Measurements from ENCODE around the gene DOCK4. TPM values are rescaled to one million over a fixed set of nuclear protein-coding genes. Genes with fewer than 3 reads are reported as not detected.

The DOCK4 gene
- total RNA-seq, 1 donor from 2014 or later, result 6.5 TPM

DNA sequence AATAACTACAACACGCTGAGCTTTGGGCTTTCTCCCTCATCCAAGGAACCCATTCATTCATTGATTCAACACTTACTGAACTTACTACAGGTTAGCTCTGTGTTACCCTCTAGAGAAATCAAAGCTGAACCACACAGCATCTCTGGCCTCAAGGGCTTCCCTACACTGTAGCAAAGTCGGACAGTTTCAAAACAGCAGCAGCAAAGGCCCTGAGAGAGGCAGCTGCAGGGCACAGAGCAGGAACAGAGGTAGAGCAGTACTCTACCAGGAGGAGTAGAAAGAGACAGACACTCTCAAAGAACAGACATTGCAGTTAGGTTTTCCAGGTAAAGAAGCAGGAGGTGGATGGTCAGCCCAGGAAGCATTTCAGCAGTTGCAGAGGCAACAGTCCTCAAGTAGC lies 16.1 kb downstream of the DOCK4 start:
- no peak for ATAC-seq

DNA sequence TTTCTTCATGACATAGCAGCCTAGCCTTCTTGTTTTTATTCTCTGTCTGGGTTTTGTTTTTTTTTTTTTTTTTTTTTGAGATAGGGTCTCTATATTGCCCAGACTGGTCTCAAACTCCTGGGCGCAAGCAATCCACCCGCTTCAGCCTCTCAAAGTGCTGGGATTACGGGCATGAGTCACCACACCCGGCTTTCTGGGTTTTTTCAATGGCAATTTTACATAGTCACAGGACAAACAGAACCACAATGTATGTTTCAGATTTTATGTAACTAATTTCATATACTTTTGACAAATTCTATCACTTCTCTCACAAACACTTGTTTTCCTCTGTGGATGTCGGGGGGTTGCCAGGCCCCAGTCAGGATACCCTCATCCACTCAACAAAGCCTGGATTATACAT lies 16.5 kb downstream of the DOCK4 start:
- ATAC-seq, result no peak

DNA sequence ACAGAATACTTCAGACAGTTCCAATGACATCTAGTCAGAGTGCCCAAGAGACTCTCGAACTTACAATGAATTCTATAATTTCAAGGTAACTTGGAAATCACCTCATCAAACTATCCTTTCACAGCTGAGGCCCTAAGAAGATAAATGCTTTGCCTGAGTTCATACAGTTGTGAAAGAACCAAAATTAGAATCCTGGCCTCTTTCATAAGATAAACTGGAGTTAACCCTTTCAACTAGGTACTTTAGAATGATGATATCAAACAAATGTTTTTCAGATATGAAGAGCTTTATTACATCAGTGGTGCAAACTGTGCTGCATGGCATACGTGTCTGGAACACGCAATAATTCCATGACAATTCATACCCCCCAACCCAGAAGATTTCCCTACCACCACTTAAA lies 17.9 kb downstream of the DOCK4 start:
- no peak for ATAC-seq

DNA sequence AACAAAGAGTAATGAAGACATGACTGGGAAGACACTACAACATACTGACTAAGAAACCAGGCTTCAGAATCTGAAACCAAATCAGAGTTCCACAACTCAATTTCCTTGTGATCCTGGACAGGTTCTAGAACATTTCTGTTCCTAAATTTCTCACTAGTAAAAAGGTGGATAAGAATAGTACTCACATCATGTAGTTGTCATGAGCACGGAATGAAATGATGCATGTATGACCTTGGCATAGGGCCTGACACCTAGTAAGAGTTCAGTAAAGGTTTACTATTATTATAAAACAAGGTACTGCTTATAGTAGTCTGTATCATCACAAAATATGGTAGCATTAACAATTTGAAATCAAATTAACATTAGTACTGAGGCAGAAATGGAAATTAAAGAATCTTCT lies 19.9 kb downstream of the DOCK4 start:
- ATAC-seq, result no peak

DNA sequence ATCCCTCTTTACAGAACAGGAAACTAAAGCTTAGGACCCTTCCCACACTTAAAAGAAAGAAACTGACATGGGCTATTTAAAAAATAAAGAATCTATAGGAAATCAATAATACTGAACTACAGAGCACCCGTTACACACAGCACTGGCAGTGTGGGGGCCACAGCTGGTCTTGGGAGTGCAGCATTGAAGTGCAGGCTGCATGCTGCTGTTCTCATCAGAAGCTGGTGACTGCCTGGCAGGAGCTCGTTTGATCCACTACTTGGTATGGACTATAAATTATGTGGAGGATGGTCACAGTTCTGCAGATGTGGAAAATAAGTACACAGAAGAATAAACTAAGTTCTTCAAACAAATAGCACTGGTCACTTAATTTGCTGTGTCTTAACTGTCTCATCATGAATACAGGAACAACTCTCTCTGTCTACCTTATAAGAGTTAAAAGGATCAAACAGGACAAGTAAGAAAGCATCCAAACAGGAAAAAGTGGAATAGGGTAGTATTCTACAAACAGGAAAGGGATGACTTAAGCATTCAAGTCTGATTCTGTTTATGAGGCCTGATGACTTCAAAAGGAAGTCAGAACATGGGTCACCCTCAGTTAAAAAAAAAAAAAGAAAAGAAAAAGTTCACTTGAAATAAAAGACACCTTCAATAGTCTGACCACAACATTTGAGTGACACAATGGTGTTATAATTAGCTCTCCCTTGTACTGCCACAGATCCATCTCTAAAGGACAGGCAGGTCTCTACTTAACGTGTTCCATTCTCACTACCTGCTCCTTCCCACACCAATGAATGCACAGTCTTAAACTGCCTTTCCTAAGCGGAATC lies 21.0 kb downstream of the DOCK4 start:
- no peak for ATAC-seq

DNA sequence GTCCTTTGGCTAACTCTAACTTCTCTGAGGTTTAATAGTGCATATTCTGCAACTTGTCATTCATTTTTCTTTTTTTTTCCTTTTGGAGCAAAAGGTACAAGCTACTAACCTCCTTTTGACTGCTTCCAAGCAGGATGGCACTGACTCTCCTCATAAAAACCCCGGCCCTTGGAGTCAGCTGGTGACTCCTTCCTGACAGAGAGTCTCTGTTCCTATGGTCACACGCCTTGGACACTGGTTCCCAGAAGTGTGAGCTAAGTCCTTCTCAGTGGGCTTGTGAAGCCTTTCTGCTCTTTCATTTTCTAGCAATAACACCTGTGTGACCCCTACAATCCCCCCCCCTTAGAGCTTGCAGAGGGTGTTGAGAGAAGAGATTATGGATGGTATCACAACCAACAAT lies 21.7 kb downstream of the DOCK4 start:
- ATAC-seq, result no peak

DNA sequence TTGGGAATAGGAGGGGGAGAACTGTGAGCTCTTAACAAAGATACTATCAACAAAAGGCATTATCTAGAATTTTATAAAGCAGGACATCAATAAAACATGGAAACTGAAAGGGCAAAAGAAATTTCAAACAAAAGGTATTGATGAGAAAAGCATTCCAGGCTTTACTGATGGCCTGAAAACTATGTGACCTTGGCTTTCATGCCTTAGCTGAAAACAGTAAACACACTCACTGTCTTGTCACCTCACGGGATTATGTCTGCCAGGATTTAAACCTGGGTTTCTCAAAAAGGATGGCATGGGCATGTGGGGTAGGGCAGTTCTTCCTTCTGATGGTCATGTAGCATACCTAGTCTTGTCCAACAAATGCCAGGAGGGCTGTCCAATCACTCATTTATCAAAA lies 22.9 kb downstream of the DOCK4 start:
- ATAC-seq, result no peak

DNA sequence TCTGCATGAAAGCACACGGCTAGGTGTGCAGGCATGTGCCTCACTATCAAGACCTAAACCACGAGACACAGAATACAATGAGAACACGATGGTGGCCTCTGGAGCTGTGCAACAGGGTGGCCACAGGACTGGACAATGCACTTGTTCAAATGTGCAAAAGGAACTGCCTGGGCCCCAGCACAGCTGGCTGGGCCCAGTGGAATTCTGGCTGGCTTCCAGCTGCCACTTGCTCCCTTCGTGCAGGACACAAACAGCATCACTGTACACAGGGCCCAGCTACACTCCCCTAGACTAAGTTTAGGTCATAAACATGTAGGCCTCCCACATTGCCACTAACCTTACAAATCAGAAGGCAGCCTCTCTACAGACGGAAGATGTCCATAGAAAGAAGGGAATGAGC lies 23.4 kb downstream of the DOCK4 start:
- no peak for ATAC-seq

DNA sequence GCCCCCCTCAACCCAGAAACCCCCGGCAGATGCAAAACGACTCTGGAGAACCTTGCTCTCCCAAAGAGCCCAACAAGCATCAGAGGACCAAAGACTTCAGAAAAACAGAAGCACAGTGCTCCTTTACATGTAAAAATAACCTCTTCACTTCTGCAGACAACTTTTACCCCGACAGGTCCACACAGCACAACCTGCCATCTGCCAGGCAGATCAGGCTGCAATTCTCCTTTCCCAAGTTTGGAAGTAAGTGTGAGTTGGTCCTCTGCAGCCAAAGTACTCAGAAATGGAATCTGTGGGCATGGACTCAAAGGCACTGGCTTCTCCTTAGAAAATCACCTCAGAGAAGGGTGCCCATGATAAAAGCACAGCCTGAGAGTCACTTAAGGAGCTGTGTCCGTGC lies 26.0 kb downstream of the DOCK4 start:
- ATAC-seq, result no peak

DNA sequence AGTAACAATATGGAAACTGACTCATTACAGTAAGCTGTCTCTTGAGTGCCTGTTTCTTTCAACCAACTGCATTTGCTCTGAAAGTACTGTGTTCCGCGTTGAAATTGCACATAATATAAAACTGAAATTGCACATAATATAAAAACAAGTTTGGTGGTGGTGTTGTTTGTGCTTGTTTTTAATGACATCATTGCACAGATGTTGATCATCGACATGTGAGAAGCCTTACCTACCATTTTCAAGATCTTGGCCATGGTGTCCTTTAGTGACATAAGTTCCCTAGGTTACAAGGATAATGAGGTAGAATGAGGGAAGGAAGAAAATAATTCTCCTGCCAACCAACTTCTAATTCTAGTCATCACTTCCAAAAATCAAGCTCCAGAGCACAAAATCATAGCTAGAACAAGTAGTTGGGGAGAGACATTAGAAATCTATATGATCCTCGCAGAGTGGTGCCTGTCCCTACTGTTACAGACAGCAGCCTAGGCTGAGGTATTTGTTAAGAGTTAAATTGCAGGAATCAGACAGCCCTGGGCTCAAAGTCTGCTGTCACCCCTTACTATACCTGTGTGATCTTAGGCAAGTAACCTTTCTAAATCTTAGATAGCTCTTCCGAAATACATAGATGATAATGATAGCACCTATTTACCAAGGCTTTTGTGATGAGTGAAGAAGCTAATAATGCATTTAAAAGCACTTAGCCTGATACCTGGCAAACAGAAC lies 29.3 kb downstream of the DOCK4 start:
- ATAC-seq, result no peak

DNA sequence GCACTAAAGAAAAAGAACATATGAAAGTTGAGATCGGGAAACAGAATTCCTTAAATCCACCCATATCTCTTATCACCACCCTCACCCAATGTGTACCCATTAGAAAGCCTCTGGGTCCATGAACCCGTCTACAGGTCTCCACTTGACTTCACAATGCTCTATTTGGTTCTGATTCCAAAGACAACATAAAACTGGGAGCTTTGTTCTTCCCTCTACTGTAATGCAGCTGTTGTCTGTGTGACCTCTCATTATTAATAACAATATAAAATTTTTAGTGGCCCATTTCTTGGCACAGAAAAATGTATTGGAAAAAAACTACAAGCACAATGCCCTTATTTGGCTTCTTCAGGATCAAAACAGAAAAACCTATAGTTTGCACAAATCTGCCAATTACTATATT lies 30.0 kb downstream of the DOCK4 start:
- no peak for ATAC-seq

DNA sequence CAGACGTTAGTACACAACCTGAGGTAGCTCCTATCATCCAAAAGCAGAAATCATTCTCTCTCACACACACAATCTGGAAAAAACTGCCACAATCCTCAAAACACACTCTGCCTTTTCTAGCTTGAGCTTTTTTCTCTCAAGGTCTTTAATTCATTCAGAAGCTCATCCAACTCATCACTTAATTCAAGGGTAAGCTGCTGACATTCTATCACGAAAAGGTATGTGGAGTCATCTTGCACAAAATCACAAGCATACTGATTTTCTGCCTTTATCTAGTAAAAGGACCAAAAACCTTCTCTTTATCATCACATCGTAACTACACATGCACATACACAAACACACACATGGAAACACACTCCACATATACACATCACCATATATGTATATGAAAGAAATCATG lies 32.0 kb downstream of the DOCK4 start:
- no peak for ATAC-seq

DNA sequence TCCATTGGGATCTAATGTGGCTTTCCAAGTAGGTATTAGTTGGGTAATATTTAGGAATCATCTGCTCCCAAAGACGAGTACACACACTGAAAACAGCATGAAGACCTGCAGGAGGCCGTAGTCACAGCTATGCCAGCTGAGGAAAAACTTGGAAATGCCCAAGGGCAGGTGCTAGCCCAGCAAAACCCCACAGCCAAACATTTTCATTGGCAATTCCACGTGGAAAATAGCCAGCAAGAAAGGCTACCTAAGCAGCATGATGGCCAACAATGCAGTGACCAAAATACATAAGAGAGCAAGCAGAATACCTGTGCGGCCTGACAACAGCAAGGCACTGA lies 32.7 kb downstream of the DOCK4 start:
- no peak for ATAC-seq

DNA sequence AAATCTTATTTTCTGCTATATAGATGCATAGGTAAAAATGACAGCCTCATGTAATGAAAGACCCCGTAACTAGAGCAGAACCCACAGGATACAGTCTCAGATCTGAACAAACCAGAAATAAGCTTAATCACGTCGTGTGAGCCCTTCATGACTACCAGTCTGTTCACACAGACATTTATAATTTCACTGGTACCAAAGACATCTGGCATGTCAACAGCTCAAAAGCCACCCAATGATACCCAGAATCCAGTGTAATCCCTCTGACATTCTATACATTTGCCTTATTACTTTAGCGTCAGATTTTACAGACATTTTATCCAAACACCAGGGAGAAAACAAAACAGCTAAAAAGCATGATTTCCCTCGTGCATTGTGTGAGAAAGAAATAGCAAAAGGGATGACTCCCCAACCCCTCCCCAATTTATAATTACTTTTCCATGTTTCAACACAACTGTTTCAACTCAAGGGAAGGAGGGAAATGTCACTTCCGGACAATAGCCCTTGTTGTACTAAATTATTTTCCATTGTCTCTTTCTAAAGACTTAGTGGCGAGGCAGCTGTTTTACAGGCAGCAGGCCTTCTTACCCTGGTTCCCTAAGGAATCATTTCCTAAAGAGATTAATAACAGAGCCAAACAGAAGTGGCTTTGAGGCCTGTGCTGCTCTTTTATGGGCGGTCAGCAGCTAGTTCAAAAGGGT lies 33.2 kb downstream of the DOCK4 start:
- ATAC-seq, result no peak

DNA sequence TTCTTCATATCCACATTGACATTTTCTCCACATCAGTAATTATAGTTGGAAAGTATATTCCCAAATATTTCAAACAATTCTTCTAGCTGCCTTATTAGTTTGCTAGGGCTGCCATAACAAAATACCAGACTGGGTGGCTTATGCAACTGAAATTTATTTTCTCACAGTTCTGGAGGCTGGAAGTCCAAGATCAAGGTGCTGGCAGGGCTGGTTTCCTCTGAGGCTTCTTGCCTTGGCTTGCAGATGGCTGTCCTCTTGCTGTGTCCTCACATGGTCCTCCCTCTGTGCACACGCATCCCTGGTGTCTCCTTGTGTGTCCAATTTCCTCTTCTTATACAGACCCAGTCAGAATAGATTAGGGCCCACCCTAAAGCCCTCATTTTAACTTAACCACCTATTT lies 34.5 kb downstream of the DOCK4 start:
- no peak for ATAC-seq

DNA sequence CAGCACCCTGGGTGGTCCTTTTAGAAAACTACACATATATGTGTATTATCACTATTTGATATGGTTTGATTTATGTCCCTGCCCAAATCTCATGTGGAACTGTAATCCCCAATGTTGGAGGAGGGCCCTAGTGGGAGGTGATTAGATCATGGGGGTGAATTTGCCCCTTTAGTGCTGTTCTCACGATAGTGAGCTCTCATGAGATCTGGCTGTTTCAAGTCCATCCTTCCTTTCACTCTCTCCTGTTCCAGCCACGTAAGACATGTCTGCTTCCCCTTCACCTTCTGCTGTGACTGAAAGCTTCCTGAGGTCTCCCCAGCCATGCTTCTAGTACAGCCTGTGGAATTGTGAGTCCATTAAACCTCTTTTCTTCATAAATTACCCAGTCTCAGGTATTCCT lies 37.3 kb downstream of the DOCK4 start:
- no peak for ATAC-seq

DNA sequence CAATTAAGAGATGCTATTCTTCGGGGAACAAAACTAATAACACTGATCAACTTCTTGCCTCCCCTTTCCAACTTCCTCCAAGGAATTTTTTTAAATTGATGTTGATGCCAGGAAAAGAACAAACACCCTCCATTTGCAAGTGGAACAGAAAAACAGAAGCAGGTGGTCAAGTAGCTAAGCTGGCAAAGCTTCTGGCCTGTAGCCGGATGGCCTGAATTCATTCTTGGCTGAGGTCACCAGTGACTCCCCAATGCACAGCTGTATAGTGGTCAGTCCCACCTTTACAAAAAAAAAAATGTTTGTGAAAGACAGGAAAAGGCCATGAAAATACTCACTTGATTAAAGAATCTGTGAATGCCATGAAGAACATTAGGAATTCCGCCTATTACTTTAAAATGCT lies 39.1 kb downstream of the DOCK4 start:
- no peak for ATAC-seq

DNA sequence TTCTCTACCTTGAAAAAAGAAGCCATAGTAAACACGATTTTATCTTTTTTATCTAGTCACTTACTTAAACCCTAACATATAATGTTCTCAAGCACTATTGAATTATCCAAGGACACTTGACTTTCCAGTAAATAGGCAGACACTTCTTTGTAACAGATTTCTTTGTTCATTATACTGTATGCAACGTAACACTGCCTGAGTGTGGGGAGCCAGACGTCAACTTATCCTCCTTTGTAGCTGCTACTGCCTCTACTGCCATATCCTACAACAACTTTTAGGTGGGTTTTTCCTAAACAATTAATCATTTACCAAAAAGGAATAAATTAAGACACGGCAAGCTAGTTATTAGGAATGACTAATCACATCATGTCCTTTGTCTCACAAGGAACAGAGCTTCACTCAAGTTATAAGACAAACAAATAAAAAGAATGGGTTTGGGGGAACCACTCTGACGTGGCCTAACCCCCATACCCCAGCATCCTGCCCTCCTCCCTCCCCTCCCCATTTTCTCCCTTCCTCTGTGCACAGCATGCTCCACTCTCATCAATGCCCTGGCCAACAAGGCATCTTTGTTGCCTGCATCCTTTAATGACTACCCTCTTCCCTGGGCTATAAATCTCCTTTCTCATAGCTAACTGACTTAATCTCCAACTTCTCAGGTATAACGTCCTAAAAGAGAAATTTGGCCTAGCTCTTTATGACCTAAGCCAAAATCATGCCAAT lies 43.3 kb downstream of the DOCK4 start:
- no peak for ATAC-seq

DNA sequence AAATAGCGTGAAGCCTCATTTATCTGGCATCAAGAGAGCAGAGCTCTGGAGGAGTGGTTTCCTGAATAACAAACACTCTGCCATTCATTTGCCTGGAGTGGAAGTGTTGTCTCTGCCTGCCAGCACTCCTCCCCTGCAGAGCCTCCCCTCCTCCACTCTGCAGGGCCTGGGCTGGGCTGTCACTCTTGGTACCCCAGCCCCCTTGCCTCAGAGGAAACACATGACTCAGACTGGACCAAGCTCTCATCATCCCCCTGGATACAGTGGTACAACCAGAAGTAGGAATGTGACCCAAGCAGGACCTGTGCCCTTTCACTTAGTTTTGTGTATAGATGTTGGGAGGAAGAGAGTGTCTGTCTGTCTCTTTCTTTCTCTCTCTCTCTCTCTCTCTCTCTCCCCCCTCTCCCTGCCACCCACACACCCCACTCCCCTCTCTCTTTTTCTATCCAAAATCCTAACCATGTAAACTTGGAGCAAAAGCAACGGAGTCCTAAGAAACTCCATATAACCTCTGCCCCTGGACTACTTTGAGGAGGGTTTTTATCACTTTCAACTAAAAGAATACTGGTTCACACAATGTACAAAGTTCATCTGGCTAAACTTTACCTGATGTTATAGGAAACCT lies 43.9 kb downstream of the DOCK4 start:
- ATAC-seq, result peak; percentile 59

DNA sequence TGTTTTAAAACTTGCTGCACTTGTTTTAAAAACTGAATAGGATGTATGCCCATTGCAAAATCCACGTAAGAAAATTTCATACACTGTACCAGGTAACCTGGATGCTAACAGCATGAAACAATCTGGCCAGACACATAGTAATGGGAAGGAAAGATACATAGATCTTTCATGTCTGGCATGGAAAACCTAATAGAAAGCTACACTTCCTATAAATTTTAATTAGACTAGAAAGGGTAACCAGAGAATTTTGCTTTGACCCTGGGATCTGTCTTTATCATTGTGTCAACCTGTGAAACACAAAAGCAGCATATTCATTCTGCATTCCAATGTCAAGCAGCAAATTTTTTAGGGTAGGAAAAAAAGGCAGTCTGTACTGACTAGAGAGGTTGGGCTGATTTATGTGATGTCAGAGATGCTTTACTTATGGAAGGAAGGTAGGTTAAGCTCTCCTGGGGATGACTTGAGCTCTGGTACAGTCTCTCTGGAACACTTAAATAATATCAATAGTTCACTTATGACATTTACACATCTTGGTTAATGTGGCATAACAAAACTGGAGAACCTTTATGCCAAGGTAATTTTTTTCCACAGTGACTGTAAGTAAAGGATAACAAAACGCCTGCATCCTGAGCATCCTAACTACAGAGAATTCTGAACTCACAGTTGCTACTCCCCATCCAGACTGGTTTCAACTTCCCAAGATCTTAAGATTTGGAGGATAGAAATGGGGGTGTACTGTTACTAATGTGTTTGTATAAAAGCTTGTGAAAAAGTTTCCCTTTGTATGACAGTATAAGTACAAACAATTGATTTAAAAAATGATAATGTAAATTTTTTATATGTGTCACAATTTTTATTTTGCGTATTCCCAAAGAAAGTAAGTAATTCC lies 44.7 kb downstream of the DOCK4 start:
- no peak for ATAC-seq

DNA sequence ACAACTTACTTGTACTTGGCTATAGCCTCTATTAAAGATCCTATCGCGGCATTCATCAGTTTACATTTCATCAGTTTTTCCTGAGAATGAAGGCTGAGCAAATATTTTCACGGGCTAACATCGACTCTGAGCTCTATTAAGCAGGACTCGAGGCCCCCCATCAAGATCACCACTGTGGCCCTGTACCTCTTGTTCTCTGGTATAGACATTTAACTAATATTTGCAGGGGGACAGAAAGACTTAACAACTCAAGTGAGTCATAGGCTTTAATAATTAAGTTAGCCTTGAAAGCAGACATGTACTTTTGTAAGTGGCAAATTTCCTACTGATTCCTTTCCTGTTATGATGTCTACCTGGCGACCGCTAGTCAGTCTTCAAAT lies 45.4 kb downstream of the DOCK4 start:
- no peak for ATAC-seq
